Mesodermal cell (in vitro differentiated cells): ENCODE data around the gene SCARB2.

Experiments
- H3K27ac ChIP-seq: 2 replicates; pipeline ENCODE4 v1.7.0; 2013; ENCODE audit warnings: mild to moderate bottlenecking, low read depth, low read length, moderate library complexity; ENCODE audit not compliant: severe bottlenecking
- H3K36me3 ChIP-seq: 2 replicates; pipeline ENCODE4 v1.7.1; 2013; ENCODE audit warnings: mild to moderate bottlenecking, low read length, moderate library complexity; ENCODE audit not compliant: control insufficient read depth, insufficient read depth
- H3K4me1 ChIP-seq: one replicate; pipeline ENCODE4 v1.7.1; 2013; ENCODE audit warnings: mild to moderate bottlenecking, low read length; ENCODE audit not compliant: insufficient read depth, control insufficient read depth, poor library complexity, severe bottlenecking
- H3K4me3 ChIP-seq: 2 replicates; pipeline ENCODE4 v1.7.0; 2013; ENCODE audit warnings: low read length, control low read depth, mild to moderate bottlenecking; ENCODE audit not compliant: insufficient read depth, poor library complexity, severe bottlenecking; ENCODE audit errors: extremely low read depth
- H3K9me3 ChIP-seq: 2 replicates; pipeline ENCODE4 v1.7.1; 2013; ENCODE audit warnings: mild to moderate bottlenecking, low read length, moderate library complexity; ENCODE audit not compliant: control insufficient read depth
- WGBS, 2 experiments: methylation state at CpG; one replicate each; pipeline ENCODE4 v1.1.5; 2013; ENCODE audit warnings: missing lambda C conversion rate in 2 of 2; ENCODE audit not compliant: insufficient coverage in 2 of 2; 5-methylcytosine and 5-hydroxymethylcytosine counted together

The SCARB2 gene

DNA sequence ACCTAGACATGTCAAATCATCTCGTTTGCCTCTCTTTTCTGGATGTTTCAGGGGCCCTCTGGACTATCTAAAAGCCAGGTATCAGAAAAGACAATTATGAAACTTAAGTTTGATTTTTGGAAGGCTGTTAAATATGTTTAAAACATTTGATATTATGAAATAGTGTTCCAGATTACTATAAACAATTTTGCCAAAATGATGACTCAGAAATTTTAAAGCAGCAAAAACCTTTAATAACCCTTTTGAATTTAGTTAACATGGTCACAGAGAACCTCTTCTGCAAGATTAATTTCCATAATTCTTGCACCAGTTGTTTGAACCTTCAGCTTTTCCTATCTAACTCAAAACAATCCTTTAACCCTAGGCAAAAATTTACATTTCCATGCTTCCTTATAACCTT lies 19.1 kb upstream of the SCARB2 start:
- 100% methylated on average over 1 of the region's 1 CpG; no CpG with 5 or more reads in 1 of the 2 experiments for WGBS, 2 experiments
- H3K9me3 ChIP-seq: no peaks in the 10 kb centered on the region
- no peak overlapping the region for H3K27ac ChIP-seq
- no peak overlapping the region for H3K4me3 ChIP-seq
- no peaks in the 10 kb centered on the region for H3K36me3 ChIP-seq
- no peaks in the 10 kb centered on the region for H3K4me1 ChIP-seq

DNA sequence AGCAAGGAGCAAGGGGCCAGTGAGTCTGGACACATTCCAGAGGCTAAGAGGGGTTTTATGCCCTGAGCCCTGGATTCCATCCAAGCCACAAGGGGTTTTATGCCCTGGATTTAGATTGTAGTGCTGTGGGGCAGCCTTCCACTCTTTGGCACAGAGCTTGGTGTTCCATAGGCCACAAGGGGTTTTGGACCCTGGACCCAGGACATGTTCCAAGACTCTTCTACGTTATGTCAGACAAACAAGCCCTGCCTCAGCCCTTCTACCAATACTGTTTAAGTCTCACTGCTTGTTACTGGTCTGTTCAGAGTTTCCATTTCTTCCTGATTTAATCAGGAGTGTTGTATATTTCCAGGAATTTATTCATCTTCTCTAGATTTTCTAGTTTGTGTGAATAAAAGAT lies 12.8 kb upstream of the SCARB2 start:
- Histone ChIP-seq H3K9me3 (no peaks in the 10 kb centered on the region), H3K36me3 (no peaks in the 10 kb centered on the region), H3K4me3 (no peak overlapping the region), H3K27ac (no peak overlapping the region), H3K4me1 (no peaks in the 10 kb centered on the region)
- 0% methylated on average over 1 of the region's 1 CpG; no CpG with 5 or more reads in 1 of the 2 experiments for WGBS, 2 experiments

DNA sequence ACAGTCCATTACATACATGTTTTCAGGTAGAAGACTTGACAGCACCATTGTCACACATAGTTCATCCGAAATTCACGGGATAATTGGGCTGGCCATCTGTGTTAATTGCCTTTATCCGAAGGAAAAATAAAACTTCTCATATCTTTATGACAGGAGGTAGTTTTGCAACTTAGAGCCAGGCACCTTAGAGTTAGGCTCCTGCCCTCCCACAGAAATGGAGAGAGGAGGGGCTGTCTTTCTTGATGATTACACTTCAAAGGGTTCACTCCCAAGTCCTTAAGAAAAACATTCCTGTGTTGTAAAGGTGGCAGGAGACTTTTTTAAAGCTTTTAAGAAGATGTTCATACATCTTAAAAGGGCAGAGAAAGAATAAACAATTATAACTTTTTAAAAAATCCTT lies 10.5 kb upstream of the SCARB2 start:
- Histone ChIP-seq H3K4me3 (no peak overlapping the region), H3K9me3 (no peaks in the 10 kb centered on the region), H3K36me3 (no peaks in the 10 kb centered on the region), H3K4me1 (no peaks in the 10 kb centered on the region), H3K27ac (no peak overlapping the region)
- WGBS, 2 experiments: 100% methylated on average over 2 of the region's 3 CpGs; no CpG with 5 or more reads in 1 of the 2 experiments

DNA sequence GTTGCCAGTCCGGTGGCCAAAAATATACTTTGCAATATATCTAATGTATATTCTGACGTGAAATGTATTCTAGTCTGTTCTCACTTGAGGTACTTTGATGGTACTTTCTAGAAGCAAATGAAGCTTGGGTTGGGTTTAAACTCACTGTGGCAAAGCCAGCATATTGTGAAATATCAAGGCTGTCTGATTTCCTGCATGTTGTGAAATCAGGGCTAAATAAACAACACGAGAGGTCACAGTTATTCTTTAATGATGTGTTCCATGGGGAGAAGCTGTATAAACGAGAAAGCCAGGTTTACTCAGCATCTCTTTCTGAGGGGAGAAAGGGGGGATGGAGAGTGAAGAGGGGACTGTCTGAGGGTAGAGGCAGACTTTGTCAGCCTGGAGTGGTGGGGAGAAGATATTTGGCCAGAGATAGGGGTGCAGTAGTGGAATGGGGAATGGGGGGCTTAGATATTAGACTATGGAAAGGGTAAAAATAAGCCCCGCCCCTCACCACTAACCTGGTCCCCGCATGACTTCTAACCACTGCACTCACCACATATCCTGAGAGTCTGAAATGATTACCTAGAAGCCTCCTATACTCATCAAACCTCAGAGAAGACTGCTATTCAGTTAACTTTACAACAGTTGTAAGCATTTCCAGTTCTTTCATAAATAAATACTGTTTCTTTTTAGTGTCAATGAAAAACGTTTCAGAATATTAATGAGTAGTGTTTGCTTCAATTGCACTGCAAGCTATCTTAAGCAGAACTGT lies 5.9 kb upstream of the SCARB2 start:
- WGBS, 2 experiments: 76 to 77% methylated on average over 4 of the region's 7 CpGs
- H3K4me3 ChIP-seq: no peak overlapping the region
- H3K9me3 ChIP-seq: no peaks in the 10 kb centered on the region
- no peaks in the 10 kb centered on the region for H3K4me1 ChIP-seq
- no peaks in the 10 kb centered on the region for H3K36me3 ChIP-seq
- H3K27ac ChIP-seq: no peak overlapping the region

- 87 to 95% methylated on average over 3 of the region's 6 CpGs for WGBS, 2 experiments
- H3K9me3 ChIP-seq: no peaks in the 10 kb centered on the region
- no peak overlapping the region for H3K27ac ChIP-seq
- no peaks in the 10 kb centered on the region for H3K4me1 ChIP-seq
- no peaks in the 10 kb centered on the region for H3K36me3 ChIP-seq
- H3K4me3 ChIP-seq: no peak overlapping the region
These were observed 3.6 kb upstream of the SCARB2 start for GRCh38 chr4:76216975-76217814.

DNA sequence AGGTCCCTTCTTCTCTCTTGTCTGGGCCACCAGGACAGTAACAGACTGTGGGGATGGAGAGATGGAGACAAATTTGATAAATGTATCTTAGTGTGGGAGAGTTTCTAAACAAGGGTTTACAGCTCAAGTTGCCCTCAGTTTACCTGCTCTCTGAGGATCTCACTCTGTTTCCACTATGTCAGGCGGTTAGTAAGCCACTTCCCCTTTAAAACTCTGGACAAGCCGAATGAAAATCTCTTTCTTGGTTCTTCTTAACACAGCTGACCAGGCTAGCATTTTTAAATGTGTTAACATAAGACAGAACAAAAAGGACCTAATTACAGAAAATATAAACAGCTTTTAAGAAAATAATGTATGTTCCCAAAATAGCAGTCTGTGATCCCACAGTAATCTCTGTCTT lies 2.9 kb upstream of the SCARB2 start:
- H3K4me1 ChIP-seq: no peaks in the 10 kb centered on the region
- no peaks in the 10 kb centered on the region for H3K9me3 ChIP-seq
- H3K27ac ChIP-seq: no peak overlapping the region
- no peak overlapping the region for H3K4me3 ChIP-seq
- 80% methylated on average over 1 of the region's 2 CpGs for WGBS, 2 experiments
- H3K36me3 ChIP-seq: no peaks in the 10 kb centered on the region

DNA sequence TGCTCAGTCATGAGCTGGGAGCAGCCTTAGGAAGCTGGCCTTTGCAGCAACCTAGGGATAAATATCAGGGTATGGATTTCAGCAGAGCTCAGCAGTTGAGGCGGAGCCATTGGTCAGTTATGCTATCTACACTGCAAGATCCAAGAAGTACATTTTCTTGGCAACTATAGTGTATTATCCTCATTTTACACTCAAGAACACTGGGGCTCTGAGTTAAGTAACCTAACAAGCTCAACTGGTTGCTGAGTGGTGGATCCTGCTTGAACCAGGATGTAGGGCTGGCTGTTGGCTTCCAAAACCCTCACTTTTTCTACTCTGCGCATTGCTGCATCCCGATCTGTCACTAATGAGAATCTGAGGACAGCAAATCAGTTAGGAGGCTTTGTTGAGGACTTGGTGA lies 1.5 kb upstream of the SCARB2 start:
- Histone ChIP-seq H3K9me3 (no peaks in the 10 kb centered on the region), H3K4me1 (no peaks in the 10 kb centered on the region), H3K4me3 (no peak overlapping the region), H3K36me3 (peaks cover 4% of the 10 kb centered on the region), H3K27ac (no peak overlapping the region)
- WGBS, 2 experiments: 100% methylated on average over 1 of the region's 3 CpGs; no CpG with 5 or more reads in 1 of the 2 experiments

GRCh38 chr4:76214177-76214675 lies 602 bp upstream of the SCARB2 start:
- H3K36me3 ChIP-seq: peaks cover 4% of the 10 kb centered on the region
- no peaks in the 10 kb centered on the region for H3K4me1 ChIP-seq
- WGBS, 2 experiments: 27 to 36% methylated on average over 6 to 7 of the region's 10 CpGs
- no peaks in the 10 kb centered on the region for H3K9me3 ChIP-seq
- peak overlapping the region; percentile 78 for H3K27ac ChIP-seq
- peak overlapping the region; percentile 68 for H3K4me3 ChIP-seq

- Histone ChIP-seq H3K4me1 (peaks cover 6% of the 10 kb centered on the region), H3K4me3 (peak overlapping the region; percentile 68), H3K36me3 (peaks cover 4% of the 10 kb centered on the region), H3K9me3 (no peaks in the 10 kb centered on the region), H3K27ac (peak overlapping the region; percentile 78)
- 37 to 57% methylated on average over 3 to 8 of the region's 14 CpGs for WGBS, 2 experiments
These were observed 691 bp downstream of the SCARB2 start for GRCh38 chr4:76212851-76213414.

- H3K36me3 ChIP-seq: peaks cover 4% of the 10 kb centered on the region
- H3K27ac ChIP-seq: no peak overlapping the region
- H3K9me3 ChIP-seq: no peaks in the 10 kb centered on the region
- peaks cover 6% of the 10 kb centered on the region for H3K4me1 ChIP-seq
- H3K4me3 ChIP-seq: peak overlapping the region; percentile 68
- WGBS, 2 experiments: 97 to 100% methylated on average over 3 to 4 of the region's 6 CpGs
These were observed 1.6 kb downstream of the SCARB2 start for GRCh38 chr4:76211769-76212708.
